CD1c-positive myeloid dendritic cell (primary cell): ENCODE results near the gene MAP7.
"Not testable (repeated sequence)": the region's sequence is repeated elsewhere in the genome, so short reads cannot be mapped to it uniquely, and the experiment has no call there.

Experiments
- DNase-seq: peaks from one replicate; pipeline ENCODE4 v3.0.0-alpha.2; 2016; ENCODE audit errors: extremely low spot score

The MAP7 gene

DNA sequence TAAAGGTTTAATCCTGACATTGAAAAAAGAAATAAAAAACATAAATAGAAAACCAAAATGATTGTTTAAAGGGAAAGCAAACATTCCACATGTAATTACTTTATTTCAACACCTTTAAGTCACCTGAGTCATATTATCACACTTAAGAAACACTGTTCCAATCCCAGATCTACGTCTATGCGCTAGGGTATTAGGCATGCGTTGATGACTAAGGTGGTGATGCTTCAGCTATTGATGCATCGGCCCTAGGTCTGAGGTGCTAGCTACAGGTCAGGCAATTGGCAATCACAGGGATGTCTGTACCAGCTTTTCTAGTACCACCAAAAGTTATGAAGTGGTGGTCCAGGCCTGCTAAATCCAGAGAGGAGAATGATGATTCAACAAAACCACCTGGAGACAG lies 162.9 kb downstream of the MAP7 start:
- no peak for DNase-seq

DNA sequence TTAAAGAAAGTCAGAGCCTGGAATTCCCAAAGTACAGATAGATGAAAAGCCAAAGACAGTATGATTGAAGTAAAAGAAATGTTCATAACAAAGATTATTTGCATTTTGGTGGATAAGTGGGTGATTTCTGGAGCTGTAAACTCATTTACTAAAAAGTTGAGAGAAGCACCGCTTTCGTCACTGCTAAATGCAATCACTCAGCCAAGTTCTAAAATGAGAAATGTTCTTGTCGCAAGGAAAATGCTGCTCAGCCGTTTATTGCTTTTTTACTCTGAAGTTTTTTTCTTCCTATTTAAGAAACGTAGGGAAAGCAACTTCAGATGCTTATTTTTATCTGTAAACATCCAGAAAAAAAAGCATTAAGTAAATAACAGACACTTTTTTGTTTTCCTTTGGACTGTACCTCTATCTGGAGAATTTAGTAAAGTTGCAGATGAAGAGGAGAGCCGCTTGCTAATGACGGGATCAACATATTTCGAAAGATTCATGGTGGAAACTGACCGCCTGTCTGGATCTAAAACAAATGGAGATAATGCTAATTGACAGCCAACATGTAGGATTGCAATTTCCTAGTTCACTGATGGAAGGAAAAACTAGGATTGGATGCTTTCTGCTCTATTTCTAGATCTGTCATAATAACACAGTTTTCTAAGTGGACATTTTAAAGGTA lies 166.8 kb downstream of the MAP7 start:
- no peak for DNase-seq

DNA sequence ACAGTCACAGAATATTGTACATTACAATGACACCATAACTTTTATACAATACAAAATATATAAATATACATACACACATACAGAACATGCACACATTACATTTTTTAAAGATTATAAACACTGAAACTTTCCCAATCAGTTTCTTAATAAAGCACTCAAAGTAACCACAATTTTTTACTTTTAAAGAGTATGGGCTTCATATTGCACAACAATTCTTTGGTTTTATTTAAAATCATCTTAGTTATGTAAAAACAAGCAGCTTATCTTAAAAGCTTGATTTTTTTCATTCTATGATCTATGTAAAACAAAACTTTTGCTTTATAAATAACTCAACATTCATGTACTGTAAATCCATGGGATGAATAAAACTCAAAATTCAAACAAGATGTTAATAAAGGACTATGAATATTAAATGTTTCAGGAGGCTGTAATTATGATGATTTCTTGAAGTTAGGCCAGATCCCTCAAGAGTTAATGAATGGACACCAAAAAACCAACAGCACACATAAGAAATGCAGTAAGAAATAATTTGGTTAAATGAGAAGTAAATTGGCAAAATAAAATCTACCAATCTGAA lies 167.5 kb downstream of the MAP7 start:
- no peak for DNase-seq

DNA sequence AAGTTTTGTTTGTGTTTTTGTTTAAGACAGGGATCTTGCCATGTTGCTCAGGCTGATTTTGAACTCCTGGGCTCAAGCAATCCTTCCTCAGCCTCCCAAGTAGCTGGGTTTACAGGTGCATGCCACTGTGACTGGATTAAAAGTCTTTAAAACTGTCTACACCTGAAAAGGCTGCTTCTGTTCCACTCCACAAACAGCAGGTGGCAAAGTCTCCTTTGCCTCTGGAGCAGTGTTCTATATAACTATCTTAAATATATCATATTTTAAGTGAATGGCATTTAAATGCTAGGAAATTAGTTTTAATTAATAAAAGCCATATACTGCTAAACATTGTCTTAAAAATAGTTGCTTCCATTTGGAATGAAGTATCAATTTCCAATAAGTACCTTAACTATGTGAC lies 171.3 kb downstream of the MAP7 start:
- no peak for DNase-seq

DNA sequence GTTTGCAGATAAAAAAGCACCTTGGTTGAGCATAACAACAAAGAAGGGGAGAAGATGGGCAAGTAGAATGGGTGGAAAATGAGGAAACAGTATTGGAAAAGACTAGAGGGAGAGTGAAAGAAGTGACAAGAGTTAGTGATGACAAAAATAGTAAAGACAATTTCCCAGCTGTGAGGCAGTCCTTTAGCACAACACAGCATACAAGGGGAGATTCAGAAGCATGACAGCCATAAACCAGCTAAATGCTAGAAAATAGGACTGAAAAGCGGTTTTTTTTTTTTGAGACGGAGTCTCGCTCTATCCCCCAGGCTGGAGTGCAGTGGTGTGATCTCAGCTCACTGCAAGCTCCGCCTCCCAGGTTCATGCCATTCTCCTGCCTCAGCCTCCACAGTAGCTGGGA lies 174.4 kb downstream of the MAP7 start:
- not testable (repeated sequence) for DNase-seq

DNA sequence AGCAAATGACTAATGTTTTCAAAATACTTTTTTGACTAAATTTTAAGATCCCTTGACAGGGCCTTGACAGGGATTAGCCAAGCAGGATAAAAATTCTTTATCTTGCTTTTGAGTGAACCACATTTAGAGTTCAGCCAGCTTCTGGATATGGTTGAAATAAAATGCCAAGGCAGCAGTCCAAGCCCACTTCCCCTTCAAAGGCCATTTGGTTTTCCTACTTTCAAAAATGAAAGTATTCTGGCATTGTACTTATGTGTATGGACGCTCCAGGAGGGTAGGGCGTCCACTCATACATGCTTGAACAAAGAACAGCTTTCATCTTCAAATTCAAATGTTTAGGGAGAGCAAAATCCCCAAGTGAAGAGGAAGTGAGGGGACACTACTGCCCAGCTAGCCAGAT lies 178.3 kb downstream of the MAP7 start:
- DNase-seq = no peak

DNA sequence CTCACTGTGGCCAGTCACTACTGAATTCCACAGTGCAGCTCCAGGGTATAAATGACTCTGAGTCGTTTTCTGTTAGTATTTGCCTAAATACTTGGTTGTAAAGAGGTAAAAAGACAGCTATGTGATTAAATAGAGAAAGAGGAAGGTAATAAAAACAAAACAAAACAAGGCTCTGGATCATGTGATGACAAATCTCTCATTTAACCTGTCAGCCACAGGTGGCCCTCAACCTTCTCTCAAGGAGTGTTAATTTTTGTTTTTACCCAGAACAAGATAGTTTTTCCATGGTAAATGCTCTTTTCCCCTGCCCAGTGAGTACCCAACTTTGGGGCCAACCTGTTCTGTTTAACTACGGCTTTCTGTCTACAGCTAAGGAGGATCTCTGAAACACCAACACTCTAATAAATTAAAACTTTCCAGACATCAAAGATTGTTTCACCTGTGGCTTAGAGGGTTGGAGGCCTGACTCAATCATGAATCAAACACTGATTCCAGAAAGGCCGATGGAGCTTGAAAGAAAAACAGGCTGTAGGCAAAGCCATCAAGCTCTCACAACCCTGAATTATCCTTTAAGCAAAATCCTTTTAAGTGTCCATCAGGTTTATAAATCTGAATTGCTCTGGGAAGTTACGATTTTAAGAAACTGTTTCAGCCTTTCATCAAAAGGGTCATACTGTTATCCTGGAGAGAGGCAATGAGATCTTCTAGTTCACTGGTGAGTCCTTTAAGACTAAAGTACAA lies 179.1 kb downstream of the MAP7 start:
- DNase-seq = no peak

DNA sequence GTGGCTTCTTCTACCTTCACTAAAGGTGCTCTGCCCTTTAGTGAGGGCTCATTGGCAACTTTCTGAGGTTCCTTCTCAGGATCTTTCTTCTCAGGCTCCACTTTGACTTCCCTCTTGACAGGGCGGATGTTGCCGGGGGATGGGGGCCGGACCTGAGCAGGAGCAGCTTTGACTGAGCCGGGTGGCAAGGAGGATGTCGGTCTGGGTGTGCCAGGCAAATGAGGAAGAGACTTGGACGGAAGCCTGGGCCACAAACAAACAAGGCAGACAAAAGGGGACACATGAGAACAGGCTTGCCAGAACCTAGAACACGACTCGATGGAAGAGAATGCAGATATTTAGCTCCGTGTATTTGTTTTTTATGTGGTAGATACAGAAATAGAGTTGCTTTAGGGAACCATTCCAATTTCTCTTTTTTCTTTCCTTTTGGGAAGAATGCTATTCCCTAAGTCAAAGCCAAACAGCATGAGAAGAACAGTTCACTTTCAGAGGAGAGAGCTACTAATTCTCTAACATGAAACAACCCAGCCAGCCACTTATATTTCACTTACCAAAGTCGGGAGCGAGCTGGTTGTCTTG lies 184.4 kb downstream of the MAP7 start:
- DNase-seq = peak; percentile 61

DNA sequence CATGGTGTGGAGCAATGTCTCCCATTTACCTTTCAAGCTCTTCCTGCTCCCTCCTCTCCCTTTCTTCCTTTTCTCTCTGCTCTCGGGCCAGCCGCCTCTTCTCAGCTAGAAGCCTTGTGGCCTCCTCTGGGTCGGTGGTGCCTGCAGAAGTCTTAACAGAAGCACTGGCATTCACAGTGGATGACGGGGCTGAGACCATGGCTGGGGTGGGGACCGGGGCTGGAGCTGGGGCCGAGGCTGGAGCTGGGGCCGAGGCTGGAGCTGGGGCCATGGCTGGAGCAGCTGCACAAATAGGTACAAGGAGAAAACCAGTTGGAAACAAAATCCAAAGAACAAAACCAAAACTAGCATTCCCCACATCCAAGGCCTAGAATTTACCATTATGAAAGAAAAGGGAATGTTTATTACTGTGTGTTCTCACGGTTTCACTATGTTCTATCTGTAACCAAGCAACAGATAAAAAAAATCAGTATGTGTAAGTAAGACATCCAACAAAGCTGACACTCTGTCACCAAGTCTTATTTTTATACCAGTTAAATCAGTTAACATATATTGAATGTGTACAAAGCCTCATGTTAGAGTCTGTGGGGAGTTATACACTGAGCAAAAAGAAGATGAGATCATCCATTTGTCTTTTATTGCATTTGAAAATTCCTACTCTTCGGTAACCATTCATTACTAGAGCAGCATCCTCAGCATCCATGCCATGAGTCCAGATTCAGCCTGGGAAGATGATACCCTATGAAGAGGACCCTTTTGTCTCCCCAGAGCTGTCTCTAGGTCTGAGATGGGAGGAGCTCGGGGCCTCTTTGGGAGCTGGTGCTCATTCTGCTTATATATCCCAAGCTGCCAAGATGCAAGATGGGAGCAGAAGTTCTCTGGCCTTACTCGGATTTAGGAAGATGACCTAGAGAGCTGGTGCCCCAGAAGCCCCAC lies 187.5 kb downstream of the MAP7 start:
- DNase-seq = no peak

DNA sequence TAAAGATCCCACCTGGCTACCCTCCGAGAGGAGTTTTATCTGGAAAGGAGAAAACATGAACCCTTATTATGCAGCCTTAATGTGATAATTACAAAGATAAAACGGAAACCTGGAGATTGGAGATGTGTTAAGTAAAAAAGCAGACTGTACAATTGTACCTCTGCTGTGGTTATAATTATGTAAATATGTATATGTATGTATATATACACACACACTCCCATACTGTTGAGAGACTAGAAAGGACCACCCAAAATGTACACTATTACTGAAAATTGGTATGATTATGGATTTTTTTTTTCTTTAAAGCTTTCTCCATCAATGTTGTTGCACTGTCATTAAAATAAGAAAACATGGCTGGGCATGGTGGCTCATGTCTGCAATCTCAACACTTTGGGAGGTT lies 188.4 kb downstream of the MAP7 start:
- DNase-seq = no peak

DNA sequence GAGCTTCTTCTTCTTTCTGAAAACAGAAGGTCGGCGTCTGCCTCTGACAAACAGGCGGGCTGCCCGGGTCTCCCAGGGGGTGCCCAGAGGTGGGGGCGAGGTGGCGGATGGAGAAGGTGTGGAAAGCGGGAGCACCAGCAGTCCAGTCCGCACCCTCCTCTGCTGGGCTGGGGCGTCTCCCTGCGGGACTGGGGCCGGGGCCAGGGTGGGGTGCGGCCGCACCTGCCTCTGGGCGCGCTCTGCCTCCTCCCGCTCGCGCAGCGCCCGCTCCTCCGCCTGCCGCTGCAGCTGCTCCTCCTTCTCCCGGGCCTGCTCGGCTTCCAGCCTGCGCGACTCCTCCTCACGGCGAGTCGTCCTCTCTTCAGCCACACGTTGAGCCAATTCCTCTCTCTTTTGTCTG lies 189.4 kb downstream of the MAP7 start:
- DNase-seq = no peak

DNA sequence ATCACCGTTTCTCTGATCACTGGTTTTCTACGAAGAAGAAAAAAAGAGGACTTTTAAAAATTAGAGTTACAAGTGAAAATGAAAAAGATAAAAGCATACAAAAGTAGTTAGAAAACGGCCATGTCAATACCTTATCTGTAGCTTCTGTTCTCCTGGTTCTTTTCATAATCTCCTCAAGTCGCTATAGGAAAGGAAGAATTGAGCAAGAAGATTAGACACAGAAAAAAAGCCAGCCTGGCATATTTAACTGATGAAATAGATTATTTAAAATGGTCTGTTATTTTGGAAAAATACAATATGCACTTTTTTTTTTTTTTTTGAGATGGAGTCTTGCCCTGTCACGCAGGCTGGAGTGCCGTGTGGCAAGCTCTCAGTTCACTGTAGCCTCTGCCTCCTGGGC lies 190.4 kb downstream of the MAP7 start:
- no peak for DNase-seq

DNA sequence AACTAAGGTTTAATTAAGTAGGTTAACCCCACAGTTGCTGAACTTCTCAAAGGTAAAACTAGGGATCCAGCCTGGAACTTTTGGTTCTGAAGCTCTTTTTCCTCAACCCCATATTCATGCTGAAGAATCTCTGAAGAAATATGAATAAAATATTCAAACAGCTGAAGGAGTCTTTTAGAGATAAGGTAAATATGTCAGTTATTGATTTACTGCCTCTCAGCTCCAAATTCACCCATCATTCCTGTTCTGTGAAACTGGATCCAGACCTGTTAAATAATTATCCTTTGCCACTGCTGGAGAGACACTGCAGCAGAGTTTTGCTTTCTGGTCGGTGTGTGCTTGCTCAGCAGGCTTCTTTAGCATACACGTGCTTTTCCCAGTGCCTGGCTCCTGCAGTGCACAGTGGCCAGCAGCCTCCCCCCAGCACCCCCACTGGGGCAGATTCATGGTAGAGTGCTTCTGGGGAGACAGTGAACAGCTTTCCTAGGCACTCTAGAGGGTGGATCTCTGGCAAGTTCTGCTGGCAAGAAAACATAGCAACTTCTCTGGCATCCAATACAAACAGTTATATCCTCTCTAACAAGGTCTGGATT lies 198.6 kb downstream of the MAP7 start:
- DNase-seq = no peak

DNA sequence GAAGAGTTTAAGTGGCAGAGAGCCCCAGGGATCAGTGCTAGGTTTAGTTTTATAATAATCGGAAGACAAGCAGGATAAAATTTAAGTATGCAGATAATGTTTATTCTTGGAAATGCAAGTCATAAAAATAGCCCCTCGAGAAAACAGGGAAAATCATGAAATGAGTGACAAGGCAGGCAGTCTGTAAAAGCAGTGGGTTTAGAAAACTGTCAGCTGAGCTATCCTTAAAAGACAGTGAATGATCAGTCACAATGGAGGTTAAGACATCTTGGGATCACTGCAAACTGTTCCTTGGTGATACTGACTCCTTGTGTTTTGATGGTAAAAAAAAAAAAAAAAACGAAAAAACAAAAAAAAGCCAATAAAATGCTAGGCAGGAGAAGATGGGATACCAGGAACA lies 199.3 kb downstream of the MAP7 start:
- no peak for DNase-seq

DNA sequence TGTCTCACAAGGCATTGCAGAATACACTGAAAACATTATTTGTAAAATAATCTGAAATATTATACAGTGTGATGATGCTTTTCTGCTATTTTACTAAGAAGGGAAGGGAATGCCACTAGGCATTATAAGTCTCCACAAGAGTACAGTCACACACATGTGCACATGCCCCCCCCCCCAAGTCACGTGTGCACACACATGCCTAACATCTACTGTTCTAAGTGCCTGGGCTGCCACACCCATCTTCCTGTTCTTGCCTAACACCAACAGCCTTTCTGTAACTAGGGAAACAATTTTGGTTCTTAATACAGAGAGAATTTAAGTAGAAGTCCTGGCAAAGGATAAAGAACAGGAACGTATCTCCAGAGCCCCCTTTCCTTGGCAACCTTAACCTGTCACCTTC lies 202.4 kb downstream of the MAP7 start:
- peak; percentile 22 for DNase-seq

DNA sequence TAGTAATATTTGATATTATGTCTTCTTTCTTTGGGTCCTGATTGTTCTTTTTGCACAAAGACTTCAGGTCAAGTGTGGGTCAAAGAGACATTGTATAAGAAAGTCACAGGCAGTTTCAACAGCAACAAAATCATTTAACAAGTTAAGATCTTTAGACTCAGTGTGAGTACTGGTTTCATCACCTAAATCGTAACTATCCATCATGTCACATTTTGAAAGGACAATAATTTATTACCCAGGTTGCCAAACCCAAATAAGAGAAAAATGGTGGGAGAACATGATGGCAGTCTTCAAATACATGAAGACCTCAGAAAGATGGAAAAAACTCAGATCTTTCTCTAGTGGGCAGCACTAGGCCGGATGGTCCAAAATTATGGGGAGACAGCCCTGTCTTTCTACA lies 205.1 kb downstream of the MAP7 start:
- DNase-seq = no peak

DNA sequence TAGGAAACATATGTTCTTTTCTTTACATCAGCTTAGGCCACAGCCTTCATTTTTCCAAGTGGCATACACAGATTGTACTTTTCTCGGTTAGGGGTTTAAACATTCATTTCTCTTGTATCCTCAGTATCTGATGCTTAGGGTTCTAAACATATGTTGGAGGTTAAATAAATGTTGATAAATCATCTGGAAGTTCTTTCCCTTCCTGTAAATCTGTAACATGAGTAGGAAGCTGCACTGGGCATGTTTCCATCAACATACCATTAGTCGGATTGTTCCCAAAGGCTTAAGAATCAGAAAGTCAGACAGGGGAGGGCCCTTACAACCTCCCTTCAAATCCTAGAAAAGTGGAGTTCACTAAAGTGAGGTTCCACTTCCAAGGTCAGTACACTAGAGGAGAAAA lies 205.8 kb downstream of the MAP7 start:
- DNase-seq = no peak

DNA sequence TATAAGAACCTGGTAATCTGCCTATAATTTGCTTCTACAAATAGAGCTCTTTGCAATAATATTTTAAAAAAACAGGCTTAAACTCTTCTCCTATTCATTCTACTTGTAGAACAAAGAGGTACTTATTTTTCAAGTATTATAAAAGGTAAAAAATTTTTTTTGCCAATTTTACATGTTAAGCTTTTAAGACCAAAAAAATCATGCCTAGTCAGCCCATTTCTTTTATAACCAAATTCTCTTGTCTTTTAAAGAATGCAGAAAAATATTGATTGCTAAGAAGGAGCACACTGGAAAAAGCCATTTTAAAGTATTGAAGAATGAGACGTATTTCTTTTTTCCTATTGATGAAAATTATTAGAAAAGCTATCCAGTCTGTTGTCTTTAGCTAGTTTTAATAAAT lies 206.5 kb downstream of the MAP7 start:
- DNase-seq = no peak

DNA sequence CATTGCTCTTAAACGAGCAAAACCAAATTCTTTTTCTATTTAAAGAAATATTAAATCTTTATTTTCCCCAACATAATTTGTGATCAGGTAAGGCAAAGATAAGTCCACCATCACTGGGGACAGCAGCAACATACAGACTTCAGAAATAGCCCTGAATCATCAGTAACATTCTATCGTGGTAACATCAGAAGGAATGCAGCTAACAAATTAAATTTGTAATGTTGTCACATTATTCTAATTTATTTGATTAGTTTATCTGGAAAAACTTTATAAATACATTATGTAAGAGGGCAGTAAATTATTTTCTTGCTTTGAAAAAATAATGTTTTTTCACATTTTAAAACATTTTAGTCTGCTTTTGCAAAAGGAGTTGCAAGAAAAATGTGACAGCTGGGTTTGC lies 206.9 kb downstream of the MAP7 start:
- DNase-seq = no peak

DNA sequence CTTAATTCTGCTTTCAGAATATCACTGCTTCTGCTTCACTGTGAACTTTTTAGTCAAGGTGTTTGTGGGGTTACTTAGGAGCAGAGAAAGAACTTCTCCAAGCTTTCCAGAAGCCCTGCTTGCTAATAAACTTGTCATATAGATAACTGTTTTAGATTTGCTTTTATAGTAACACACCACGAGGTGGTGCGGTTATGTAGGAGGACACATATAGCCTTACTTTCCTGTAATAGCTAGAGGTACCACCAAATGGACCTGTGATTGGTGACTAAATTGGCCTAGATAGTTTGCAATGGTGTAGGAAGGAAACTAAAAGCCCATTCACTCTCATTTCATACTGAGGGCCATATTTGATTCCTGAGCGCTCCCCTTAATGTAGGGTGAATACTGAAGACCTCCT lies 208.3 kb downstream of the MAP7 start:
- no peak for DNase-seq

DNA sequence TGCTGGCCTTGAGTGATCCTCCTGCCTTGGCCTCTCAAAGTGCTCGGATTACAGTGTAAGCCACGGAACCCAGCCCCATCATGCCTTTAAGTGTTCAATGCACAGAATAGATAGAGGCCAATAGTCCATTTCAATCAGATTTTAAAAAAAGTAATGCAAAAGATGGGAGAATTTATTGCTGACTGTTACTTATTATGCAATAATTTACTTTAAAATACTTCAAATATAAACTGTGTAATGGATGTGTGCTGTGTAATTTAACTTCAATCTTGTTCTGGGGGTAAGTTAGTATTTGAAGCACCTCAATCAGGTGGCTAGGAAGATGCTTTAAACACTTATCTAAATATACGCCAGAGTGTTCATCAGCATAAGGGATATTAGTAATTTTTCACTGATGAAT lies 208.9 kb downstream of the MAP7 start:
- no peak for DNase-seq

DNA sequence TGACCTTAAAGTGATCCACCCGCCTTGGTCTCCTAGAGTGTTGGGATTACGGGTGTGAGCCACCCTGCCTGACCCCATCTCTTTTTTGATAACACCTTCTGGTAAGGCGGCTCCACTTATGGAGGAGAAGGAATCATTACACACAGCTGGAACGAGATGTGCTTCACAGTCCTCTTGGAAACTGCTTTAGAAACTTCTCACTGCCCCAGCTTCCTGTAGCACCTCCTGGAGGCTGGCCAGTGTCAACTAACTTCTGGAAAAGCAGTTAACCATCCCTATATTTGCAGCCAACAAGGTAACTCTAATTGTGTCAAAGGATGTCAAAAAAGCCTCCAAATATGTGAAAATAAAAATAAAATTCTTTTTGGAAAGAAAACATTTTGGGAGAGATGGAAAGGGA lies 211.7 kb downstream of the MAP7 start:
- no peak for DNase-seq
